ENCODE data around the gene TTC6.

TTC6 gene

GRCh38 chr14:37587131-37587803, 8.2 kb upstream of the TTC6 start:
- Histone ChIP-seq H3K27me3 (ENCODE audit: insufficient read depth, low read depth) (no peaks in the 10 kb centered on the region), H3K4me3 (IDR thresholded peaks at IDR 0.05; ENCODE audit: insufficient read depth, low read depth, low read length) (no peak overlapping the region), H3K79me2 (ENCODE audit: insufficient read depth, low read depth) (no peaks in the 10 kb centered on the region), H3K27ac (no peak overlapping the region), H2AFZ (ENCODE audit: low read depth) (no peak overlapping the region), H3K9ac (no peak overlapping the region), H4K20me1 (ENCODE audit: insufficient read depth) (no peaks in the 10 kb centered on the region), H3K4me2 (no peak overlapping the region), H3K36me3 (ENCODE audit: insufficient read depth) (no peaks in the 10 kb centered on the region), H3K4me1 (ENCODE audit: low read depth, poor library complexity, severe bottlenecking) (no peaks in the 10 kb centered on the region)
- no peak for TF ChIP-seq CTCF (conservative IDR thresholded peaks at IDR 0.05; ENCODE audit: low read depth, low read length)

DNA sequence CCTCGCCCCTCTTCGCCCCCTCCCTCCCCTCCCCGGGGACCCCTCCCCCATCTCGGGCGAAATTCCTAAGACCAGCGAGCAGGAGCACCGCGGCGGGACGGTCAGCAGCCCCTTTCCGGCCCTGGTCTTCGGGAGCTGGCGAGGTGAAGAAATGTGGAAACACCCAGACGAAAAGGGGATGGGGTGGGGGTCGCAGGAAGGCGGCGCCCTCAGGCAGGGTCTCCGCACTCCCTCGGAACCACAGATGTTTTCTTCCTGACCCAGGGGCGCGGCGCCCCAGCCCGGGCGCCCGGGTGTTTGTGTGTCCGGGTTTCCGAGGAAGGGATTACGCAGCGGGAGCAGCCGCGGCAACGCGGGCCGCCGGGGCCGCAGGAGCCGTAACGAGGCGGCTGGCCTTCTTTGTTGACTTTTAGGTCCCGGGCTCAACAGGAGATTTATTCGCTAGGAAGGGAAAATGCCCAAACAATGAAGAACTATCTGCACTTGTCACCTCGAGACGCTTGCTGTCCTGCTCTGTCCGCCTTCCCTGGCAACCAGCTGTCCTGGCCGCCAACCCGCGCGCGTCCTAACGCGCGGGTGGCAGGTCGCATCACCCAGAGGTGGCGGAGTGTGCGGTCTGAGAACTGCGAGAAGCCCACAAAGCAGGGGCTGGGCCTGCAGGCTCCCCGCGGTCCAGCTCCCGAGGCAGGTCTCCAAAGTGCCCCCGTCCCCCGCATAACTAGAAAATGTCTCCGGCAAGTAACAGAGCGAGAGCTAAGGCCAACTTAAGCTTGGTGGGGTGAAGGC, 7.4 kb upstream of the TTC6 start:
- no peak overlapping the region for H3K9ac ChIP-seq

DNA sequence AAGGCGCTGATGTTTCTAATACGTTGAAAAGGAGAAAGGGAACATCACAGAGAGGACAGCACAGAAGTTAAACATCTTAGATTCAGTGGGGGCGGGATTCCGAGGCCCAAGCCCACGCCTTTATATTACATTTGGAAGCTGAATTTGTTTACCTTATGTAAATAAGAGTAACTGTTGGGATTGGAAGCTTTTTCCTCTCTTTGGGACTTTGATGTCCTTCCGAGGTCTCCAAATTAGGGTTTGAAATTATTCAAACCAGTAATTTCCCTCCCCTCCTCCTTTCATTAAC, 6.8 kb upstream of the TTC6 start:
- Histone ChIP-seq H3K27me3 (ENCODE audit: insufficient read depth, low read depth) (no peaks in the 10 kb centered on the region), H3K27ac (no peak overlapping the region), H4K20me1 (ENCODE audit: insufficient read depth) (no peaks in the 10 kb centered on the region), H3K9ac (no peak overlapping the region), H3K4me1 (ENCODE audit: low read depth, poor library complexity, severe bottlenecking) (no peaks in the 10 kb centered on the region), H2AFZ (ENCODE audit: low read depth) (no peak overlapping the region), H3K36me3 (ENCODE audit: insufficient read depth) (no peaks in the 10 kb centered on the region), H3K4me2 (no peak overlapping the region), H3K79me2 (ENCODE audit: insufficient read depth, low read depth) (no peaks in the 10 kb centered on the region), H3K4me3 (IDR thresholded peaks at IDR 0.05; ENCODE audit: insufficient read depth, low read depth, low read length) (no peak overlapping the region)
- no peak for TF ChIP-seq CTCF (conservative IDR thresholded peaks at IDR 0.05; ENCODE audit: low read depth, low read length)

More for the DNA sequence above, 7.4 kb upstream of the TTC6 start:
- Histone ChIP-seq H3K4me2 (no peak overlapping the region), H2AFZ (ENCODE audit: low read depth) (no peak overlapping the region), H4K20me1 (ENCODE audit: insufficient read depth) (no peaks in the 10 kb centered on the region), H3K36me3 (ENCODE audit: insufficient read depth) (no peaks in the 10 kb centered on the region), H3K27ac (no peak overlapping the region), H3K27me3 (ENCODE audit: insufficient read depth, low read depth) (no peaks in the 10 kb centered on the region), H3K4me1 (ENCODE audit: low read depth, poor library complexity, severe bottlenecking) (no peaks in the 10 kb centered on the region), H3K4me3 (IDR thresholded peaks at IDR 0.05; ENCODE audit: insufficient read depth, low read depth, low read length) (no peak overlapping the region), H3K79me2 (ENCODE audit: insufficient read depth, low read depth) (no peaks in the 10 kb centered on the region)
- TF ChIP-seq CTCF (conservative IDR thresholded peaks at IDR 0.05; ENCODE audit: low read depth, low read length), result no peak

- H3K79me2 ChIP-seq (ENCODE audit: insufficient read depth, low read depth), result no peaks in the 10 kb centered on the region
- no peak overlapping the region for H3K9ac ChIP-seq
- no peak overlapping the region for H3K4me3 ChIP-seq (IDR thresholded peaks at IDR 0.05; ENCODE audit: insufficient read depth, low read depth, low read length)
- H3K27me3 ChIP-seq (ENCODE audit: insufficient read depth, low read depth), result no peaks in the 10 kb centered on the region
- H3K4me2 ChIP-seq, result no peak overlapping the region
- TF ChIP-seq CTCF (conservative IDR thresholded peaks at IDR 0.05; ENCODE audit: low read depth, low read length), result no peak
- H3K4me1 ChIP-seq (ENCODE audit: low read depth, poor library complexity, severe bottlenecking), result no peaks in the 10 kb centered on the region
- no peaks in the 10 kb centered on the region for H4K20me1 ChIP-seq (ENCODE audit: insufficient read depth)
- H2AFZ ChIP-seq (ENCODE audit: low read depth), result no peak overlapping the region
- H3K36me3 ChIP-seq (ENCODE audit: insufficient read depth), result no peaks in the 10 kb centered on the region
- no peak overlapping the region for H3K27ac ChIP-seq
Measured at GRCh38 chr14:37588956-37589714, 6.3 kb upstream of the TTC6 start.

All from KMS-11 (cell line).